Activated T-cell treated with anti-CD3 and anti-CD28 coated beads, Interleukin-2, amount 50 U/mL, for 24 hours (primary cell): Measurements from ENCODE around the gene TBC1D8.

Source experiments
- DNase-seq: peaks from one replicate; pipeline ENCODE4 v3.0.0-alpha.2; 2020
- H3K27ac Mint-ChIP-seq: 2 replicates; pipeline ENCODE4 v1.8.0; 2020; ENCODE audit warnings: mild to moderate bottlenecking, mixed read lengths
- H3K27me3 Mint-ChIP-seq: 2 replicates; pipeline ENCODE4 v1.8.0; 2020; ENCODE audit warnings: mixed read lengths
- H3K36me3 Mint-ChIP-seq: 2 replicates; pipeline ENCODE4 v1.8.0; 2020; ENCODE audit warnings: low read depth, mixed read lengths
- H3K4me1 Mint-ChIP-seq: 2 replicates; pipeline ENCODE4 v1.8.0; 2020; ENCODE audit warnings: low read depth, mixed read lengths
- H3K4me3 Mint-ChIP-seq: 2 replicates; pipeline ENCODE4 v1.8.0; 2020; ENCODE audit warnings: mild to moderate bottlenecking, moderate library complexity, mixed read lengths
- H3K9me3 Mint-ChIP-seq: 2 replicates; pipeline ENCODE4 v1.8.0; 2020; ENCODE audit warnings: mixed read lengths

Gene TBC1D8

DNA sequence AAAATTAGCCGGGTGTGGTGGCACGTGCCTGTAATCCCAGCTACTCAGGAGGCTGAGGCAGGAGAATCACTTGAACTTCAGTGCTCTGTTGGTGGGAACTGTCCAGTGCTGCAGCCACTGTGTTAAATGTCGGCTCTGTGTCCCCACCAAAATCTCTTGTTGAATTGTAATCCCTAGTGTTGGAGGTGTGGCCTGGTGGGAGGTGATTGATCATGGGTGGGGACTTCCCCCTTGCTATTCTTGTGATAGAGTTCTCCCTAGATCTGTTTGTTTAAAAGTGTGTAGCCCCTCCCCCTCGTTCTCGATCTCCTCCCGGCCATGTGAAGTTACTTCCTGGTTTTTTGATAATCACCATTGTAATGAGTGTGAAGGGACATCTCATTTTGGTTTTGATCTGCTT lies 158.9 kb downstream of the TBC1D8 start:
- Mint-ChIP-seq H3K27me3 (no peaks in the 10 kb centered on the region), H3K9me3 (no peaks in the 10 kb centered on the region), H3K4me1 (peaks cover 4% of the 10 kb centered on the region), H3K36me3 (peaks cover 2% of the 10 kb centered on the region), H3K4me3 (no peak overlapping the region), H3K27ac (no peak overlapping the region)
- DNase-seq, result no peak

- Mint-ChIP-seq H3K4me3 (no peak overlapping the region), H3K4me1 (peaks cover 4% of the 10 kb centered on the region), H3K9me3 (no peaks in the 10 kb centered on the region), H3K27me3 (no peaks in the 10 kb centered on the region), H3K27ac (no peak overlapping the region), H3K36me3 (peaks cover 2% of the 10 kb centered on the region)
- no peak for DNase-seq
Observed at GRCh38 chr2:100991404-100991773, 159.8 kb downstream of the TBC1D8 start.

- Mint-ChIP-seq H3K27me3 (no peaks in the 10 kb centered on the region), H3K36me3 (peaks cover 2% of the 10 kb centered on the region), H3K4me1 (peaks cover 4% of the 10 kb centered on the region), H3K27ac (no peak overlapping the region), H3K4me3 (no peak overlapping the region), H3K9me3 (no peaks in the 10 kb centered on the region)
- DNase-seq, result no peak
Observed at GRCh38 chr2:100990650-100991403, 160.4 kb downstream of the TBC1D8 start.

GRCh38 chr2:100990166-100990565 lies 161.0 kb downstream of the TBC1D8 start:
- Mint-ChIP-seq H3K27me3 (no peaks in the 10 kb centered on the region), H3K4me3 (no peak overlapping the region), H3K4me1 (peaks cover 4% of the 10 kb centered on the region), H3K36me3 (no peaks in the 10 kb centered on the region), H3K27ac (no peak overlapping the region), H3K9me3 (no peaks in the 10 kb centered on the region)
- no peak for DNase-seq

- peaks cover 2% of the 10 kb centered on the region for H3K36me3 Mint-ChIP-seq
- peaks cover 5% of the 10 kb centered on the region for H3K4me1 Mint-ChIP-seq
- H3K27me3 Mint-ChIP-seq, result peaks cover 2% of the 10 kb centered on the region
- H3K9me3 Mint-ChIP-seq, result no peaks in the 10 kb centered on the region
- no peak overlapping the region for H3K27ac Mint-ChIP-seq
- no peak overlapping the region for H3K4me3 Mint-ChIP-seq
- DNase-seq, result no peak
Observed at GRCh38 chr2:100989666-100990065, 161.5 kb downstream of the TBC1D8 start.

DNA sequence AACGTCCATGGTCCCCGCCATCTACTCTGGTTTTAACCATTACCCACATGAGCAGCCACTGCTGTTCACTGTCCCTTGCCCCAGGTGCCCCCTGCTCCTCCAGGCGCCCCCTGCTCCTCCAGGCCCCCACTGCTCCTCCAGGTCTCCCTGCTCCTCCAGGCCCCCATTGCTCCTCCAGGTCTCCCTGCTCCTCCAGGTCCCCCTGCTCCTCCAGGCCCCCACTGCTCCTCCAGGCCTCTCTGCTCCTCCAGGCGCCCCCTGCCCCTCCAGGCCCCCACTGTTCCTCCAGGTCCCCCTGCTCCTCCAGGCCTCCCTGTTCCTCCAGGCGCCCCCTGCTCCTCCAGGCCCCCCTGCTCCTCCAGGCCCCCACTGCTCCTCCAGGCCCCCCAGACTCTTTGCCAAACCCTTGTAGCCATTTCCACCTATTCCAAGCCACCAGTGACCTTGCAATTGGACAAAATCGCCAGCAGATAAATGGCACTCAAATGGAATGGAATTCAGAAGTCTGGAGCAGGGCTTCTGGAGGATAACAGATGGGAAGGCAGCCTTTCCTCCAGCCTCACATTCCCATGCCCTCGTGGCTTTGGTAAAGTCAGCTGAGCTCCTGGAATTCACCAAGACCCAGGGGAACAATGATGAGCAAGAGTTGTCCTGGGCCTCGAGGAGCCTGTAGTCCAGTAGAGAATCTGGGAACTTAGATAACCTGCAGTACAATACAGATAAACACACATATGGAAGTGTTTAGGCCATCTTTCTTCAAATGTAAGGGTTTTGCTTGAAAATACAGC lies 162.4 kb downstream of the TBC1D8 start:
- Mint-ChIP-seq H3K9me3 (no peaks in the 10 kb centered on the region), H3K27me3 (peaks cover 2% of the 10 kb centered on the region), H3K36me3 (peaks cover 2% of the 10 kb centered on the region), H3K27ac (no peak overlapping the region), H3K4me3 (no peak overlapping the region), H3K4me1 (peaks cover 5% of the 10 kb centered on the region)
- no peak for DNase-seq

DNA sequence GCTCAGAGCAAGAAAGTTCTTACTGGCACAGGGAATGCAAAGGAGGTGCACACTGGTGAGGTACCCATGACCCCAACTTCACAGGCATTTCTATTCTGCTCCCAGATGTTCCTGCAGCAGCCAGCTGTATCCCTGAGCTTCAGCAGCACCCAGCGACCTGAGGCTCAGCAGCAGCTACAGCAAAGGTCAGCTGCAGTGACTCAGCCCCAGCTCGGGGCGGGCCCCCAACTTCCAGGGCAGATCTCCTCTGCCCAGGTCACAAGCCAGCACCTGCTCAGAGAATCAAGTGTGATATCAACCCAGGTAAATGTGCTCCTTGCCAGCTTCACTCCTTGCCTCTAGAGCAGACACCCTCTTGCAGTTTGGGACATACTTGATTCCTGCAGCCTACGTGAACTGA lies 163.2 kb downstream of the TBC1D8 start:
- no peak for DNase-seq
- Mint-ChIP-seq H3K27me3 (peaks cover 2% of the 10 kb centered on the region), H3K4me3 (no peak overlapping the region)

DNA sequence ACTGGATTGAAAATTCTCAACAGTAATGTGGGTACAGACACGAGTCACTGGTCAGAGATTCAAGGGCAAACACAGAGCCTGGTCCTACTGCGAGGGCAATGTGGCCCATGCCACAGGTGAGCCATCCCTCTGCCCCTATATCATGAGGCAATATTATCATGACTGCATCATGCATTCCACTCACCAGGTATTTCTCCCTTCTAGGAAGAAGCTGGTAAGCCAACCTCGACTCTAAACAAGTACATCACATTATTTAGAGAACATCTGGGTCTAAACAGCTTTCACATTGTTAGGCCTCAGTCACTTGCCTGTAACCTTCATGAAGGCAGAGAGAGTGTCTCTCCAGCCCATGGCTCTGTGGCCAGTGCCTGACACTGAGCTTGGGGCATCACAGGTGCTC lies 163.6 kb downstream of the TBC1D8 start:
- Mint-ChIP-seq H3K27me3 (peaks cover 2% of the 10 kb centered on the region), H3K36me3 (peaks cover 3% of the 10 kb centered on the region), H3K4me3 (no peak overlapping the region), H3K9me3 (no peaks in the 10 kb centered on the region), H3K4me1 (peaks cover 5% of the 10 kb centered on the region), H3K27ac (no peak overlapping the region)
- no peak for DNase-seq

More for the DNA sequence above, 163.2 kb downstream of the TBC1D8 start:
- no peak overlapping the region for H3K27ac Mint-ChIP-seq
- H3K4me1 Mint-ChIP-seq, result peaks cover 5% of the 10 kb centered on the region
- peaks cover 2% of the 10 kb centered on the region for H3K36me3 Mint-ChIP-seq
- H3K9me3 Mint-ChIP-seq, result no peaks in the 10 kb centered on the region

- Mint-ChIP-seq H3K4me1 (peaks cover 2% of the 10 kb centered on the region), H3K36me3 (peaks cover 8% of the 10 kb centered on the region), H3K9me3 (no peaks in the 10 kb centered on the region), H3K27me3 (peaks cover 2% of the 10 kb centered on the region), H3K27ac (no peak overlapping the region), H3K4me3 (no peak overlapping the region)
- DNase-seq, result no peak
Observed at GRCh38 chr2:100986157-100986556, 165.0 kb downstream of the TBC1D8 start.

GRCh38 chr2:100984892-100985307 lies 166.3 kb downstream of the TBC1D8 start:
- Mint-ChIP-seq H3K9me3 (no peaks in the 10 kb centered on the region), H3K36me3 (peaks cover 8% of the 10 kb centered on the region), H3K27me3 (peaks cover 2% of the 10 kb centered on the region), H3K4me1 (peaks cover 2% of the 10 kb centered on the region), H3K4me3 (no peak overlapping the region), H3K27ac (no peak overlapping the region)
- DNase-seq, result peak; percentile 82

DNA sequence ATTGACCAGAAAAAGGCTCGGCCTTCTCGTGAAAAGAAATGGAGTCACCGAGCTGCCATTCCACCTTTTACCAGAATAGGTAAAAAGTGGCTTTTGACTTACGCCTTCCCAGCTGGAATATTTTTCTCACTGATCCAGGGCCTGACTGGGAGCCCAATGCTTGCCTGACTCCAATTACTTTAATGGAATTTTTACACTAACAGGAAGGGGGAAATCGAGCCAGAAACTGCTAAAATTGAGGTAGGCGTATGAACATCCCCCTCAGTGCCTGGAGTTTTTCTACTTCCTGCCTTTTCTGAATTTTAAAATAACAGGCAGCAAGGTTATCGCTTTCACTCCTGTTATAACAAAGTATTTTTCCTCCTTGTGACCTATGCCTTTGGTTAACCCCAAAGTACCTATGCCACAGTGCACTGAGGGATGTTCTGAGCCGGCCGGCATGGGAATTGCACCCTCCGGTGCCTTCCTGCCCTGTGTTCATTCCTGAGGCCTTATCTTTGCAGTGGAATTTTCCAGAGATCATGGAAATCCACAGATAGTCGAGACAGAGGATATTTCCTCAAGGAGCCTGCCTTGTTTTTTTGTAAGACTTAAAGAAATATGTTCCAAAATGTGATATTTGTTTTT lies 167.4 kb downstream of the TBC1D8 start:
- Mint-ChIP-seq H3K4me3 (no peak overlapping the region), H3K4me1 (peaks cover 2% of the 10 kb centered on the region), H3K27ac (no peak overlapping the region), H3K27me3 (peaks cover 2% of the 10 kb centered on the region), H3K36me3 (peaks cover 8% of the 10 kb centered on the region), H3K9me3 (no peaks in the 10 kb centered on the region)
- DNase-seq, result no peak

- no peak for DNase-seq
- Mint-ChIP-seq H3K27me3 (peaks cover 2% of the 10 kb centered on the region), H3K36me3 (peaks cover 8% of the 10 kb centered on the region), H3K4me3 (no peak overlapping the region), H3K4me1 (peaks cover 2% of the 10 kb centered on the region), H3K9me3 (no peaks in the 10 kb centered on the region), H3K27ac (no peak overlapping the region)
Observed at GRCh38 chr2:100983201-100983600, 168.0 kb downstream of the TBC1D8 start.

GRCh38 chr2:100982431-100982861 lies 168.7 kb downstream of the TBC1D8 start:
- no peaks in the 10 kb centered on the region for H3K9me3 Mint-ChIP-seq
- peaks cover 8% of the 10 kb centered on the region for H3K36me3 Mint-ChIP-seq
- H3K27ac Mint-ChIP-seq, result no peak overlapping the region
- no peak overlapping the region for H3K4me3 Mint-ChIP-seq
- H3K27me3 Mint-ChIP-seq, result peaks cover 2% of the 10 kb centered on the region
- H3K4me1 Mint-ChIP-seq, result peaks cover 2% of the 10 kb centered on the region
- no peak for DNase-seq

DNA sequence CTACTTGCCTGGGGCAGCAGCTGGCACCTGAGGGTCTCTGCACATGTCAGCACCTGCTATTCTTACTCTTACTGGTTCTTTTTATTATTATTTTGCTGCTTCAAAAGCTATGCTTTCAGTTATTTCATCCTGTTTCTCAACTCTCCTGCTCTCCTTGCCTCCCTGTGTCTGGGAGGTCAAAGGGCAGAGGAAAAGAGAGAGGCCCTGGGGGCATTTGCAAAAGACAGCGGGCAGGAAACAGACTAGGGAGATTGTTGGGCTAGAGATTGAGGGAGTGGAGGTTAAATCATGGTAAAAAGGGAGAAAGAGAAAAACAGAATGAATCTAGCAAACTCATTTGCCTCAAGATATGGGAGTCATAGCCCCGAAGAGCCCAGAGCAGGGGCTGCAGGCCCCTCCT lies 170.2 kb downstream of the TBC1D8 start:
- peaks cover 2% of the 10 kb centered on the region for H3K27me3 Mint-ChIP-seq
- peaks cover 8% of the 10 kb centered on the region for H3K36me3 Mint-ChIP-seq
- H3K27ac Mint-ChIP-seq, result no peak overlapping the region
- no peaks in the 10 kb centered on the region for H3K9me3 Mint-ChIP-seq
- H3K4me1 Mint-ChIP-seq, result peaks cover 2% of the 10 kb centered on the region
- H3K4me3 Mint-ChIP-seq, result no peak overlapping the region
- DNase-seq, result no peak

- no peak overlapping the region for H3K4me3 Mint-ChIP-seq
- H3K27me3 Mint-ChIP-seq, result peaks cover 2% of the 10 kb centered on the region
- peaks cover 2% of the 10 kb centered on the region for H3K4me1 Mint-ChIP-seq
- H3K9me3 Mint-ChIP-seq, result no peaks in the 10 kb centered on the region
- H3K36me3 Mint-ChIP-seq, result peaks cover 8% of the 10 kb centered on the region
- no peak overlapping the region for H3K27ac Mint-ChIP-seq
- DNase-seq, result no peak
Observed at GRCh38 chr2:100980046-100980445, 171.1 kb downstream of the TBC1D8 start.
